Liver (tissue), 9 donors: ENCODE measurements around the gene HRCT1. TPM values are rescaled to one million over a fixed set of nuclear protein-coding genes. Genes with fewer than 3 reads are reported as not detected.
A peak's percentile ranks its signal among the peaks of the same experiment; 100 is the strongest.

Experiments
- DNase-seq: peaks from one replicate; pipeline ENCODE4 v3.0.0-alpha.2; 2017; ENCODE audit warnings: low spot score
- H3K27ac ChIP-seq, 2 donors: one replicate each; pipeline ENCODE4 v1.7.0; 2013; ENCODE audit warnings: inconsistent platforms in 2 of 2, low read length in 2 of 2, control low read depth in 1 of 2, low read depth in 1 of 2, mild to moderate bottlenecking in 1 of 2
- H3K27me3 ChIP-seq, 4 donors: one replicate each; pipeline versions ENCODE4 v1.6.1 to v1.7.0; 2013; ENCODE audit warnings: low read length in 3 of 4, inconsistent platforms in 1 of 4, mild to moderate bottlenecking in 1 of 4, moderate library complexity in 1 of 4; ENCODE audit not compliant: control insufficient read depth in 4 of 4, insufficient read depth in 4 of 4
- H3K36me3 ChIP-seq, 4 donors: one replicate each; pipeline versions ENCODE4 v1.6.1 to v1.7.0; 2013; ENCODE audit warnings: low read length in 3 of 4, mild to moderate bottlenecking in 3 of 4, low read depth in 1 of 4, moderate library complexity in 1 of 4; ENCODE audit not compliant: control insufficient read depth in 4 of 4, insufficient read depth in 3 of 4
- H3K4me1 ChIP-seq, 4 donors: one replicate each; pipeline versions ENCODE4 v1.6.1 to v1.7.0; 2013; ENCODE audit warnings: low read length in 3 of 4, mild to moderate bottlenecking in 3 of 4, moderate library complexity in 1 of 4; ENCODE audit not compliant: control insufficient read depth in 4 of 4, insufficient read depth in 4 of 4
- H3K4me3 ChIP-seq, 3 donors: one replicate each; pipeline versions ENCODE4 v1.6.1 to v1.7.0; 2013; ENCODE audit warnings: low read length in 3 of 3, control low read depth in 1 of 3, low read depth in 1 of 3, mild to moderate bottlenecking in 1 of 3
- H3K9ac ChIP-seq, 2 donors: one replicate each; pipeline ENCODE4 v1.7.0; 2013; ENCODE audit warnings: low read length in 2 of 2, mild to moderate bottlenecking in 2 of 2, moderate library complexity in 2 of 2, control low read depth in 1 of 2, low read depth in 1 of 2
- H3K9me3 ChIP-seq, 4 donors: one replicate each; pipeline versions ENCODE4 v1.6.1 to v1.7.0; 2013; ENCODE audit warnings: low read length in 3 of 4; ENCODE audit not compliant: control insufficient read depth in 4 of 4
- ATF3 ChIP-seq: IDR thresholded peaks from 2 replicates; pipeline ENCODE4 v1.6.1; 2016; ENCODE audit warnings: antibody characterized with exemption
- CTCF ChIP-seq: fragments of 150-350 bp; IDR thresholded peaks from 2 replicates; pipeline ENCODE4 v1.5.1; 2017; ENCODE audit warnings: improper control_type of control experiment, low read depth, low read length; ENCODE audit not compliant: missing input control
- EGR1 ChIP-seq, 2 donors: IDR thresholded peaks; 2 replicates each; pipeline ENCODE4 v1.6.1; 2016 to 2018; ENCODE audit warnings: antibody characterized with exemption in 2 of 2, low read depth in 2 of 2
- FOXA1 ChIP-seq: IDR thresholded peaks from 2 replicates; pipeline ENCODE4 v1.6.1; 2016; ENCODE audit warnings: antibody characterized with exemption
- FOXA2 ChIP-seq: IDR thresholded peaks from 2 replicates; pipeline ENCODE4 v1.6.1; 2016; ENCODE audit warnings: antibody characterized with exemption
- HNF4A ChIP-seq, 2 donors: conservative IDR thresholded peaks; 2 replicates each; pipeline ENCODE4 v1.6.1; 2016; ENCODE audit warnings: antibody characterized with exemption in 2 of 2, mild to moderate bottlenecking in 2 of 2
- HNF4G ChIP-seq: IDR thresholded peaks from 2 replicates; pipeline ENCODE4 v1.6.1; 2016; ENCODE audit warnings: antibody characterized with exemption
- JUND ChIP-seq, 2 donors: IDR thresholded peaks; 2 replicates each; pipeline ENCODE4 v1.6.1; 2016; ENCODE audit warnings: antibody characterized with exemption in 2 of 2
- MAX ChIP-seq: IDR thresholded peaks from 2 replicates; pipeline ENCODE4 v1.6.1; 2016; ENCODE audit warnings: antibody characterized with exemption
- RAD21 ChIP-seq, 2 donors: IDR thresholded peaks; 2 replicates each; pipeline ENCODE4 v1.6.1; 2016; ENCODE audit warnings: antibody characterized with exemption in 2 of 2, mild to moderate bottlenecking in 2 of 2
- REST ChIP-seq: IDR thresholded peaks from 2 replicates; pipeline ENCODE4 v1.6.1; 2016; ENCODE audit warnings: antibody characterized with exemption, mild to moderate bottlenecking
- RXRA ChIP-seq, 2 donors: IDR thresholded peaks; 2 replicates each; pipeline ENCODE4 v1.6.1; 2017 to 2018; ENCODE audit warnings: antibody characterized with exemption in 2 of 2, mild to moderate bottlenecking in 1 of 2
- SP1 ChIP-seq: IDR thresholded peaks from 2 replicates; pipeline ENCODE4 v1.6.1; 2018; ENCODE audit warnings: antibody characterized with exemption, mild to moderate bottlenecking
- TAF1 ChIP-seq: conservative IDR thresholded peaks from 2 replicates; pipeline ENCODE4 v1.6.1; 2016; ENCODE audit warnings: antibody characterized with exemption, mild to moderate bottlenecking
- YY1 ChIP-seq: IDR thresholded peaks from 2 replicates; pipeline ENCODE4 v1.6.1; 2016; ENCODE audit warnings: antibody characterized with exemption, mild to moderate bottlenecking
- WGBS: extraction: QIAGEN DNeasy Blood & Tissue Kit; methylation state at CpG from one replicate; pipeline ENCODE4 v1.1.7; 2013; 5-methylcytosine and 5-hydroxymethylcytosine counted together
- polyA plus RNA-seq, 2 donors: library from polyadenylated mRNA; stranded (reverse) in 1 of 2; unstranded in 1 of 2; fragments of 200-250 nt in 1 of 2; fragments of >200 nt in 1 of 2; fragmentation: Nextera tagmentation in 1 of 2; extraction: Ambion mirVana in 1 of 2; gene quantifications; one replicate each; pipeline versions ENCODE4 v1.2.1 to v1.2.3, GENCODE V29; 2013 to 2015
- total RNA-seq, 2 donors: library from RNA; depleted of rRNA; stranded (reverse); fragments of >200 nt; gene quantifications; one replicate each; pipeline ENCODE4 v1.2.3, GENCODE V29; 2014
- donor health status: healthy.
- donor health status: healthy.
- donor health status: healthy.
- donor health status: healthy.
- donor health status: healthy.

The HRCT1 gene
- total and polyA plus RNA-seq, 4 donors, result 0.08 to 2.9 (median 0.27) TPM

- WGBS, result 65% methylated on average over 16 of the region's 16 CpGs
- TF ChIP-seq RXRA (IDR thresholded peaks at IDR 0.05) (no peak), EGR1 (IDR thresholded peaks at IDR 0.05; ENCODE audit: low read depth in 2 of 2) (no peak), JUND (IDR thresholded peaks at IDR 0.05) (no peak), FOXA1 (no peak)
- peak; percentile 31 for DNase-seq
- peaks cover 0 to 5% (median 0%) of the 10 kb centered on the region in 4 donors for H3K27me3 ChIP-seq
- no peak overlapping the region for H3K4me3 ChIP-seq
- no peaks in the 10 kb centered on the region for H3K9me3 ChIP-seq
- H3K36me3 ChIP-seq, result no peaks in the 10 kb centered on the region
- H3K27ac ChIP-seq, result no peak overlapping the region
- H3K9ac ChIP-seq, result no peak overlapping the region
- H3K4me1 ChIP-seq, result no peaks in the 10 kb centered on the region
These were observed 46.6 kb upstream of the HRCT1 start for GRCh38 chr9:35859310-35859989.

GRCh38 chr9:35859990-35860339 lies 46.0 kb upstream of the HRCT1 start:
- Histone ChIP-seq H3K4me3 (no peak overlapping the region), H3K9me3 (no peaks in the 10 kb centered on the region), H3K9ac (no peak overlapping the region), H3K36me3 (no peaks in the 10 kb centered on the region), H3K27ac (no peak overlapping the region), H3K4me1 (no peaks in the 10 kb centered on the region), H3K27me3 (peaks cover 0 to 5% (median 0%) of the 10 kb centered on the region in 4 donors)
- 40% methylated on average over 3 of the region's 3 CpGs for WGBS
- no peak for TF ChIP-seq EGR1 (IDR thresholded peaks at IDR 0.05; ENCODE audit: low read depth in 2 of 2)
- TF ChIP-seq CTCF, result no peak
- no peak for TF ChIP-seq ATF3
- no peak for TF ChIP-seq TAF1
- TF ChIP-seq MAX, result no peak
- TF ChIP-seq HNF4A (conservative IDR thresholded peaks at IDR 0.05), result no peak
- no peak for TF ChIP-seq FOXA2
- no peak for TF ChIP-seq RAD21 (IDR thresholded peaks at IDR 0.05)
- no peak for TF ChIP-seq REST
- no peak for TF ChIP-seq YY1
- TF ChIP-seq HNF4G, result no peak
- no peak for TF ChIP-seq SP1
- no peak for TF ChIP-seq JUND (IDR thresholded peaks at IDR 0.05)
- DNase-seq, result peak; percentile 9
